Measurements from ENCODE around the gene PHGDH.
"Not testable (repeated sequence)": the region's sequence is repeated elsewhere in the genome, so short reads cannot be mapped to it uniquely, and the experiment has no call there.

Gene PHGDH

DNA sequence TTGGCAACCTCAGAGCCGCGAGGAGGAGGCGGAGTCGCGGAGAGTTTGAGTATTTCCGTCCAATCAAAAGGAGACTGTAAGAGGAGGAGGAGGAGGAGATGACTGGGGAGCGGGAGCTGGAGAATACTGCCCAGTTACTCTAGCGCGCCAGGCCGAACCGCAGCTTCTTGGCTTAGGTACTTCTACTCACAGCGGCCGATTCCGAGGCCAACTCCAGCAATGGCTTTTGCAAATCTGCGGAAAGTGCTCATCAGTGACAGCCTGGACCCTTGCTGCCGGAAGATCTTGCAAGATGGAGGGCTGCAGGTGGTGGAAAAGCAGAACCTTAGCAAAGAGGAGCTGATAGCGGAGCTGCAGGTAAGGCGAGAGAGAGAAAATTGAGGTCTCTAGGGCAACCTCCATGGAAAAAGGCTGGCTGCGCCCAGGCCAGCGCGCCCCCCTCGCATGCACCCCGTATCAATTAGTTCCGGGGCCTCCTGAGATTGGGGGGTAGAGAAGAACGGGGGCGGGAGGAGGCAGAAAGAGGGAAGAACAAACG lies at the start of gene PHGDH:
TSS of gene PHGDH (plus strand) at position 131 of the 538 bp plus-strand sequence. CDS start at position 220, 89 bp downstream.
- DNase-seq: peak; percentile 66 to 87

DNA sequence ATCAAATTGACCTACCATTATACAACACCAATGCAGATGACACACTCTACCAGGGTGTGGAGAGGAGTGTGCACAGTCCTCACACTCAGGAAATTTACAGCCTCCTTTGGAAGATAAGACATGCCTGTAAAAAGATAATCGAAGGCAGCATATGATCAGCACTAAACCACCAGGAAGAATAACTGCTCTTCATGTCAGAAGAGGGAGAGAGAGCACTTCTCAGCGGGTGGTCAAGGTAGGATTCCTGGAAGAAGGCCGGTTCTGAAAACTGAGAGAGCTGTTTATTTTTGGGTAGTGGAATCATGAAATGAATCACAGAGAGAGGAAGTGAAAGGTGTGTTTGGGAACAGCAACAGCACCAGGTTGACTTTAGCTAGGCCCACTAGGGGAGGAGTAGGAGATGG lies 49.7 kb upstream of the PHGDH start:
- DNase-seq: no peak

GRCh38 chr1:119664067-119664466 lies 47.7 kb upstream of the PHGDH start:
- no peak for DNase-seq

DNA sequence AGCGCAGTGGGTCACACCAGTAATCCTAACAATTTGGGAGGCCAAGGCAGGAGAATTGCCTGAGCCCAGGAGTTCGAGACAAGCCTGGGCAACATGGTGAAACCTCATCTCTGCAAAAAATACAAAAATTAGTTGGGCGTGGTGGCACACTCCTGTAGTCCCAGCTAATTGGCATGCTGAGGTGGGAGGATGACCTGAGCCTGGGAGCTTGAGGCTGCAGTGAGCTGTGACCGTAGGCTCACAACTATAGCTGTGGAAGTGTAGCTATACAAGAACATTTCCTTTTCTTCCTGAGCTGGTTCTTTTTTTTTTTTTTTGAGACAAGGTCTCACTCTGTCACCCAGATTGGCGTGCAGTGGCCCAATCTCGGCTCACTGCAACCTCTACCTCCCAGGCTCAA lies 44.6 kb upstream of the PHGDH start:
- DNase-seq: no peak

DNA sequence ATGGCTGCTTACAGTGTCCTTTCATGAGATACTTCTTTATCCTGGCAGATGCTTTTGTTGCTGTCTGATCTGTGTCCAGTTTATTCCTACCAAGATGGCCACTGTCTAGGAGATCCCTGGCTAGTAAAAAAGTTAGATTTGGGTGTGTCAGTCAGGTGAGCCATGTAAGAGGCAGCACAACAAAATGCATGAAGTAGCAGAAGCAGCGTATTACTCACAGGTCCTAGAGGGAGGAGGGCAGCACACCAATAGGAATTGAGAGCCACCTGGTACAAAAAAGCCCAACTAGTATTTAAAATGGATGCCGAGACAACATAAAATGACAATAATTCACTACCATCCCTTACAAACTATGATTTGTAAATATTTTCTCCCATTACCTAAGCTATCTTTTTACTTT lies 40.8 kb upstream of the PHGDH start:
- no peak for DNase-seq

GRCh38 chr1:119673171-119673940 lies 38.4 kb upstream of the PHGDH start:
- DNase-seq: no peak

- DNase-seq: no peak
Observed at GRCh38 chr1:119674111-119674526, 37.6 kb upstream of the PHGDH start.

GRCh38 chr1:119674835-119675289 lies 36.9 kb upstream of the PHGDH start:
- no peak for DNase-seq

- DNase-seq: peak; percentile 73 to 78
Observed at GRCh38 chr1:119675349-119676345, 36.1 kb upstream of the PHGDH start.

DNA sequence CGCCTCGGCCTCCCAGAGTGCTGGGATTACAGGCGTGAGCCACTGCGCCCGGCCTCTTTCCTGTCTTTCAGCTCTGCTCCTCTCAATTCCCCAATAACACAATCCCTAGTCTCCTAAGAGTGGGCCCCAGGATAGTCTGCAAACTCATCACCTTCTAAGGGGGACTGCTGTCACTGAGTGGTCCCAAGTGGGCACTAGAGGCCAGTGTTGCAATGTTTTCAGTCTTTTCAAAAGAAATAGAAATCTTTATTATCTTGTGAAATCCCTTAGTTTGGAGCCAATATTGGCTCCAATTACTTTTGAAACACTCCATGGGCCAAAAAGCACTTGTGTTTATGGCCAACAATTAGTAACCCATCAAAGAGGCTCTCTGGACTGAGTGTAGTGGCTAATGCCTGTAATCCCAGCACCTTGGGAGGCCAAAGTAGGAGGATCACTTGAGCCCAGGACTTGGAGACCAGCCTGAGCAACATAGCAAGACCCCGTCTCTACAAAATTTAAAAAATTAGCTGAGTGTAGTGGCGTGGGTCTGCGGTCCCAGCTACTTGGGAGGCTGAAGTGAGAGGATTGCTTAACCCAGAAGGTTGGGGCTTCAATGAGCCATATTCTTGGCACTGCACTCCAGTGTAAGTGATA lies 35.0 kb upstream of the PHGDH start:
- DNase-seq: peak in 1 of 2 experiments; percentile 4

GRCh38 chr1:119679223-119679622 lies 32.5 kb upstream of the PHGDH start:
- DNase-seq: no peak

DNA sequence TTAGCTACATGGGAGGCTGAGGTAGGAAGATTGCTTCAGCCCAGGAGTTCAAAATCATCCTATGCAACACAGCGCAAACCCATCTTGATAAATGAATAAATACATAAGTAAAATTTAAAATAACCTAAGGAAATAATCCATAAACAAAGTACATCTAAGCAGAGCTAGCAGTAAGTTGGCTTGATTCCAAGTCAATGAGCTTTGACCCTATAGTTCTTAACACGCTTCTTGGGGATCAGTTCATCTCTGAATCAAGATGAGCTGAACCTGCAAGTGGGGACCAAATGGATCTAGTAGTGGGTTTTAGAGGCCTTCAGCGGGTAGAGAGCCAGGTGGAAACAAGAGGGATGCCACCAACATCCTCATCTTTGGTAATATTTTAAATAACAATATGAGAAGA lies 31.5 kb upstream of the PHGDH start:
- DNase-seq: no peak

GRCh38 chr1:119680723-119681122 lies 31.0 kb upstream of the PHGDH start:
- DNase-seq: no peak

- no peak for DNase-seq
Observed at GRCh38 chr1:119681560-119681959, 30.2 kb upstream of the PHGDH start.

GRCh38 chr1:119682141-119682540 lies 29.6 kb upstream of the PHGDH start:
- DNase-seq: no peak

DNA sequence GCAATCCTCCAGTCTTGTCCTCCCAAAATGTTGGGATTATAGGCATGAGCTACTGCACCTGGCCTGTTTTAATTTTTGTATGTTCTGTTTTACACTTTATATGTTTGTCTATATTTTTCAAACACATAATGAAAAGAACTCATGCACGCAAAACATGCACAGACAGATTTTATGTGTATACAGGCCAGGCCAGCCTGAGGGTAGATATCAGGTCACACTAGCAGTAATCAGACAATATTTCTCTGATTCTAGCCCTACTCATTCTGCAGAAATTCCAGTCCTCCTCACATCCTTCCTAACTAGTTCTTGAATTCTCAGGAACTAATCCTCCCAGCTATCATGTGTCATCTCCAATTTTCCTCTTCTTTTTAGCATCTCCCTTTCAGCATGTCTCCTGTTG lies 27.8 kb upstream of the PHGDH start:
- no peak for DNase-seq

- no peak for DNase-seq
Observed at GRCh38 chr1:119686661-119687060, 25.1 kb upstream of the PHGDH start.

DNA sequence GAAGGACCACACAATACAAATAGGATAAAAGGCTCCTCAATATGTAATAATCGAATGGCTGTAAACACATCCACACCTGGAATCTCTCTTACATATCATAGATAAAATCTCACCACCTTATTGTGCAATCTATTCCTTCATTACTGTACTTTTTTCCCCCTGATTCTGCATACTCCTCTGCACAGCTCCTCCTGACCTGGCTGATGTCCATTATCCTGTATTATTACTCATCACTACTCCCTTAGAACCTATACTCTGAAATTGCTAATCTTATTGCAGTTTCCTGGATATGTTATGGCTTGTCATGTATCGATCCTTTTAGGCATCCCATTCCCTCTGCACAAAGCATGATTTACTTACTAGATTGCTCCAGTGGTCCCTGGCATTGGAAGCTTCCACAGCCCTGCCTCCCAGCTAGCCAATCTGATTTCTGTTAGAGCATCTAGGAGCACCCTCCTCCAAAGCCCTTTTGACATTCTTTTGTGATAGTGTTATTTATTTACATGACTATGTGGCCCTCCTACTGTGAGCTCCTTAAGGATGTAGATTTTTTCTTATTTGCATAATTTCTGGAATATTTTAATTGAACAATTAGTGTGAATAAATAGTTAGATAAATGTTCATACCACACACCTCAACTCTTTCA lies 24.2 kb upstream of the PHGDH start:
- DNase-seq: no peak

- DNase-seq: no peak
Observed at GRCh38 chr1:119688810-119689209, 22.9 kb upstream of the PHGDH start.

GRCh38 chr1:119689511-119689910 lies 22.2 kb upstream of the PHGDH start:
- no peak for DNase-seq

- not testable (repeated sequence) for DNase-seq
Observed at GRCh38 chr1:119696863-119697262, 14.9 kb upstream of the PHGDH start.

- DNase-seq: no peak
Observed at GRCh38 chr1:119697598-119697997, 14.1 kb upstream of the PHGDH start.
